Ascending aorta (tissue), 2 donors: ENCODE results near the gene BIRC5. TPM values are rescaled to one million over a fixed set of nuclear protein-coding genes. Genes with fewer than 3 reads are reported as not detected.
"Not testable (repeated sequence)": the region's sequence is repeated elsewhere in the genome, so short reads cannot be mapped to it uniquely, and the experiment has no call there.

ENCODE experiments used
- DNase-seq, 2 donors: peaks; one replicate each; pipeline ENCODE4 v3.0.0-alpha.2; 2019; ENCODE audit warnings: low spot score in 2 of 2
- H3K27ac ChIP-seq, 2 donors: fragments of 200-600 bp; sonication (generic); one replicate each; pipeline ENCODE4 v1.5.1; 2016 to 2017; ENCODE audit warnings: mild to moderate bottlenecking in 1 of 2
- H3K27me3 ChIP-seq: fragments of 200-600 bp; sonication (generic); one replicate; pipeline ENCODE4 v1.5.1; 2017
- H3K36me3 ChIP-seq, 2 donors: fragments of 200-600 bp; sonication (generic); one replicate each; pipeline ENCODE4 v1.5.1; 2016
- H3K4me1 ChIP-seq, 2 donors: fragments of 200-600 bp; sonication (generic); one replicate each; pipeline ENCODE4 v1.5.1; 2016 to 2017; ENCODE audit warnings: mild to moderate bottlenecking in 1 of 2
- H3K4me3 ChIP-seq, 2 donors: fragments of 200-600 bp; sonication (generic); one replicate each; pipeline ENCODE4 v1.5.1; 2016 to 2017; ENCODE audit warnings: mild to moderate bottlenecking in 1 of 2
- H3K9me3 ChIP-seq, 2 donors: fragments of 200-600 bp; sonication (generic); one replicate each; pipeline ENCODE4 v1.5.1; 2016
- CTCF ChIP-seq, 3 experiments: fragments of 200-600 bp in 2 of 3; fragments of 450-650 bp in 1 of 3; sonication (generic) in 2 of 3; IDR thresholded peaks; one replicate each; pipeline ENCODE4 v1.5.1; 2016 to 2019; ENCODE audit warnings: antibody characterized with exemption in 3 of 3, mild to moderate bottlenecking in 1 of 3, moderate library complexity in 1 of 3
- intact Hi-C: fragments of 100-400 bp; cut with DNase I; formaldehyde crosslinking; loops from one replicate; pipeline ENCODE4 v1.15.1; 2023
- total RNA-seq: library from RNA; depleted of rRNA; stranded (reverse); fragments of >200 nt; gene quantifications from one replicate; pipeline ENCODE4 v1.1.0, GENCODE V29; 2016

The BIRC5 gene
- total RNA-seq, 1 donor from 2014 or later = 0.11 TPM

GRCh38 chr17:78168903-78169793, 44.9 kb upstream of the BIRC5 start:
- H3K27me3 ChIP-seq = no peaks in the 10 kb centered on the region
- peaks cover 7 to 34% of the 10 kb centered on the region in 2 donors for H3K4me1 ChIP-seq
- peaks cover 9 to 12% of the 10 kb centered on the region in 2 donors for H3K36me3 ChIP-seq
- H3K4me3 ChIP-seq = peak overlapping the region; percentile 97
- H3K9me3 ChIP-seq = no peaks in the 10 kb centered on the region
- no peak for TF ChIP-seq CTCF (IDR thresholded peaks at IDR 0.05)
- intact Hi-C loops = loop anchor here (1.0 to 2.0 kb wide), 2 partner anchors 18 to 56 kb away; partner anchors contain the start of genes AFMID and TK1
- H3K27ac ChIP-seq = peak overlapping the region; percentile 91 to 96
- DNase-seq = peak in 1 of 2 donors; percentile 82

- TF ChIP-seq CTCF (IDR thresholded peaks at IDR 0.05) = no peak
- Histone ChIP-seq H3K4me1 (peaks cover 11 to 52% of the 10 kb centered on the region in 2 donors), H3K27ac (peak overlapping the region in 1 of 2 donors; percentile 81), H3K27me3 (no peaks in the 10 kb centered on the region), H3K9me3 (no peaks in the 10 kb centered on the region), H3K4me3 (no peak overlapping the region), H3K36me3 (peaks cover 9 to 12% of the 10 kb centered on the region in 2 donors)
- no peak for DNase-seq
- intact Hi-C loops = loop anchor here (5.0 to 10.0 kb wide), 3 partner anchors 569 to 1026 kb away; partner anchors contain the start of gene SEC14L1
These were observed 43.1 kb upstream of the BIRC5 start for GRCh38 chr17:78170692-78171590.

DNA sequence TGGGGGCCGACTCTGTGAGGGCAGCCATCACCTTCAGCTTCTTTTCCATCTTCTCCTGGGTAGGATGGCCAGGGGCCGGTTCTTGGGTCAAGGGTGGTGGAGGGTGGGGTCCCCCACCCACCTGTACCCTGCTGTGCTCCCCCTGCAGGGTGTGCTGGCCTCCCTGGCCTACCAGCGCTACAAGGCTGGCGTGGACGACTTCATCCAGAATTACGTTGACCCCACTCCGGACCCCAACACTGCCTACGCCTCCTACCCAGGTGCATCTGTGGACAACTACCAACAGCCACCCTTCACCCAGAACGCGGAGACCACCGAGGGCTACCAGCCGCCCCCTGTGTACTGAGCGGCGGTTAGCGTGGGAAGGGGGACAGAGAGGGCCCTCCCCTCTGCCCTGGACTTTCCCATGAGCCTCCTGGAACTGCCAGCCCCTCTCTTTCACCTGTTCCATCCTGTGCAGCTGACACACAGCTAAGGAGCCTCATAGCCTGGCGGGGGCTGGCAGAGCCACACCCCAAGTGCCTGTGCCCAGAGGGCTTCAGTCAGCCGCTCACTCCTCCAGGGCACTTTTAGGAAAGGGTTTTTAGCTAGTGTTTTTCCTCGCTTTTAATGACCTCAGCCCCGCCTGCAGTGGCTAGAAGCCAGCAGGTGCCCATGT, 42.3 kb upstream of the BIRC5 start:
- Histone ChIP-seq H3K4me3 (peak overlapping the region in 1 of 2 donors; percentile 8), H3K27ac (peak overlapping the region; percentile 81 to 89), H3K4me1 (peaks cover 11 to 59% of the 10 kb centered on the region in 2 donors), H3K36me3 (peaks cover 9 to 12% of the 10 kb centered on the region in 2 donors)
- H3K9me3 ChIP-seq, H3K27me3 ChIP-seq, DNase-seq: not testable (repeated sequence)
- intact Hi-C loops = loop anchor here (5.0 to 10.0 kb wide), 3 partner anchors 569 to 1027 kb away; partner anchors contain the start of gene SEC14L1

- H3K27me3 ChIP-seq = no peaks in the 10 kb centered on the region
- H3K36me3 ChIP-seq = peaks cover 9 to 12% of the 10 kb centered on the region in 2 donors
- TF ChIP-seq CTCF (IDR thresholded peaks at IDR 0.05) = no peak
- peak overlapping the region; percentile 81 to 89 for H3K27ac ChIP-seq
- no peaks in the 10 kb centered on the region for H3K9me3 ChIP-seq
- H3K4me1 ChIP-seq = peaks cover 11 to 63% of the 10 kb centered on the region in 2 donors
- DNase-seq = peak in 1 of 2 donors; percentile 76
- intact Hi-C loops = loop anchor here (5.0 to 10.0 kb wide), 3 partner anchors 570 to 1028 kb away; partner anchors contain the start of gene SEC14L1
- peak overlapping the region in 1 of 2 donors; percentile 8 for H3K4me3 ChIP-seq
These were observed 41.6 kb upstream of the BIRC5 start for GRCh38 chr17:78172249-78173051.

- Histone ChIP-seq H3K4me3 (no peak overlapping the region), H3K4me1 (peaks cover 11 to 60% of the 10 kb centered on the region in 2 donors), H3K27me3 (no peaks in the 10 kb centered on the region), H3K36me3 (peaks cover 9 to 12% of the 10 kb centered on the region in 2 donors), H3K27ac (peak overlapping the region; percentile 81 to 89), H3K9me3 (no peaks in the 10 kb centered on the region)
- TF ChIP-seq CTCF (IDR thresholded peaks at IDR 0.05) = no peak
- no peak for DNase-seq
- intact Hi-C loops = loop anchor here (5.0 to 10.0 kb wide), 3 partner anchors 571 to 1028 kb away; partner anchors contain the start of gene SEC14L1
These were observed 40.8 kb upstream of the BIRC5 start for GRCh38 chr17:78173097-78173715.
